HepG2 (cell line): Measurements from ENCODE around the gene MAN1B1.

Source experiments
- POLR2A ChIP-seq, 2 experiments: IDR thresholded peaks; 2 replicates each; pipeline ENCODE4 v1.6.1; 2011; ENCODE audit warnings: low read depth in 2 of 2, low read length in 2 of 2, mild to moderate bottlenecking in 1 of 2, moderate library complexity in 1 of 2; ENCODE audit not compliant: insufficient read depth in 1 of 2
- TF ChIP-seq, protein P1 (sequence below): sonication (generic); formaldehyde crosslinking; IDR thresholded peaks from 2 replicates; pipeline ENCODE4 v1.5.0; 2020; ENCODE audit warnings: mild to moderate bottlenecking, missing genetic modification reagents, moderate library complexity
- TF ChIP-seq, protein P2 (sequence below): IDR thresholded peaks from 2 replicates; pipeline ENCODE4 v1.6.1; 2012; ENCODE audit warnings: low read depth, low read length, improper control_type of control experiment

DNA sequence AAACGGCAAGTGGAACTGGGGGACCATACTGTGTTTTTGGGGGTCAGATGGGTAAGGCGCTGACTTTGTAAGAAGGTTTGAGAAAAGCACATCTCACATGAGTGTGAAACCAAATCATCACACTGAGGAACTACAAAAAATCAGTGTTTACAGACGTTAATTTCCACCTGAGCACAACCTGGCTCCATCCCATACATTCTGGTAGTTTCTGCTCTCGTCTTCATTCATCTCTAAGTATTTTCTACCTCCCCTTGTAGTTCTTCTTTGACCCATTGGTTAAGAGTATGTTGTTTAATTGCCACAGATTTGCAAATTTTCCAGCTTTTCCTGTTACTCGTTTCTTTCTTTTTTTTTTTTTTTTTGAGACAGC, 36.7 kb downstream of the MAN1B1 start:
- TF ChIP-seq, protein P1, sequence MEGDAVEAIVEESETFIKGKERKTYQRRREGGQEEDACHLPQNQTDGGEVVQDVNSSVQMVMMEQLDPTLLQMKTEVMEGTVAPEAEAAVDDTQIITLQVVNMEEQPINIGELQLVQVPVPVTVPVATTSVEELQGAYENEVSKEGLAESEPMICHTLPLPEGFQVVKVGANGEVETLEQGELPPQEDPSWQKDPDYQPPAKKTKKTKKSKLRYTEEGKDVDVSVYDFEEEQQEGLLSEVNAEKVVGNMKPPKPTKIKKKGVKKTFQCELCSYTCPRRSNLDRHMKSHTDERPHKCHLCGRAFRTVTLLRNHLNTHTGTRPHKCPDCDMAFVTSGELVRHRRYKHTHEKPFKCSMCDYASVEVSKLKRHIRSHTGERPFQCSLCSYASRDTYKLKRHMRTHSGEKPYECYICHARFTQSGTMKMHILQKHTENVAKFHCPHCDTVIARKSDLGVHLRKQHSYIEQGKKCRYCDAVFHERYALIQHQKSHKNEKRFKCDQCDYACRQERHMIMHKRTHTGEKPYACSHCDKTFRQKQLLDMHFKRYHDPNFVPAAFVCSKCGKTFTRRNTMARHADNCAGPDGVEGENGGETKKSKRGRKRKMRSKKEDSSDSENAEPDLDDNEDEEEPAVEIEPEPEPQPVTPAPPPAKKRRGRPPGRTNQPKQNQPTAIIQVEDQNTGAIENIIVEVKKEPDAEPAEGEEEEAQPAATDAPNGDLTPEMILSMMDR (CRISPR knock-in tag), result no peak
- no peak for TF ChIP-seq POLR2A (IDR thresholded peaks at IDR 0.05; ENCODE audit: insufficient read depth in 1 of 2, low read depth in 2 of 2, low read length in 2 of 2)
- TF ChIP-seq, protein P2, sequence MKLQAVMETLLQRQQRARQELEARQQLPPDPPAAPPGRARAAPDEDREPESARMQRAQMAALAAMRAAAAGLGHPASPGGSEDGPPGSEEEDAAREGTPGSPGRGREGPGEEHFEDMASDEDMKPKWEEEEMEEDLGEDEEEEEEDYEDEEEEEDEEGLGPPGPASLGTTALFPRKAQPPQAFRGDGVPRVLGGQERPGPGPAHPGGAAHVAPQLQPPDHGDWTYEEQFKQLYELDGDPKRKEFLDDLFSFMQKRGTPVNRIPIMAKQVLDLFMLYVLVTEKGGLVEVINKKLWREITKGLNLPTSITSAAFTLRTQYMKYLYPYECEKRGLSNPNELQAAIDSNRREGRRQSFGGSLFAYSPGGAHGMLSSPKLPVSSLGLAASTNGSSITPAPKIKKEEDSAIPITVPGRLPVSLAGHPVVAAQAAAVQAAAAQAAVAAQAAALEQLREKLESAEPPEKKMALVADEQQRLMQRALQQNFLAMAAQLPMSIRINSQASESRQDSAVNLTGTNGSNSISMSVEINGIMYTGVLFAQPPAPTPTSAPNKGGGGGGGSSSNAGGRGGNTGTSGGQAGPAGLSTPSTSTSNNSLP, result no peak
